Upper lobe of right lung (tissue), 1 donor: ENCODE data around the gene FXYD6. TPM values are rescaled to one million over a fixed set of nuclear protein-coding genes. Genes with fewer than 3 reads are reported as not detected.

Experiments
- ATAC-seq: fragments of 200-7000 bp; cut with Tn5 transposase; one replicate; pipeline ENCODE4 v1.9.1; 2020; ENCODE audit warnings: mild to moderate bottlenecking, moderate library complexity
- DNase-seq: peaks from one replicate; pipeline ENCODE4 v3.0.0-alpha.2; 2020
- H3K27ac ChIP-seq: fragments of 200-600 bp; one replicate; pipeline ENCODE4 v1.8.0; 2022
- H3K27me3 ChIP-seq: fragments of 200-600 bp; one replicate; pipeline ENCODE4 v1.8.0; 2022; ENCODE audit warnings: mild to moderate bottlenecking
- H3K36me3 ChIP-seq: fragments of 200-600 bp; one replicate; pipeline ENCODE4 v1.8.0; 2022
- H3K4me1 ChIP-seq: fragments of 200-600 bp; one replicate; pipeline ENCODE4 v1.8.0; 2022
- H3K4me3 ChIP-seq: fragments of 200-600 bp; one replicate; pipeline ENCODE4 v1.8.0; 2022; ENCODE audit warnings: mild to moderate bottlenecking
- H3K9me3 ChIP-seq: fragments of 200-600 bp; one replicate; pipeline ENCODE4 v1.8.0; 2022
- intact Hi-C: fragments of 100-400 bp; cut with DNase I; formaldehyde crosslinking; loops from one replicate; pipeline ENCODE4 v1.11.0; 2022
- total RNA-seq: library from RNA; stranded (reverse); fragmentation: NEBNext Ultra II Directional; extraction: Animal tissue kit (Norgen Biotek cat#: 25700); gene quantifications from one replicate; pipeline ENCODE4 v1.2.1, GENCODE V29; 2021
- TF ChIP-seq, protein P1 (sequence below): fragments of 200-600 bp; IDR thresholded peaks from one replicate; pipeline ENCODE4 v1.8.0; 2022; ENCODE audit warnings: antibody characterized with exemption
- donor health status: DM: no; HTN: yes; CAD: no; lungs with severe emphysema.

The FXYD6 gene
- total RNA-seq, 1 donor from 2014 or later = 59.0 TPM

DNA sequence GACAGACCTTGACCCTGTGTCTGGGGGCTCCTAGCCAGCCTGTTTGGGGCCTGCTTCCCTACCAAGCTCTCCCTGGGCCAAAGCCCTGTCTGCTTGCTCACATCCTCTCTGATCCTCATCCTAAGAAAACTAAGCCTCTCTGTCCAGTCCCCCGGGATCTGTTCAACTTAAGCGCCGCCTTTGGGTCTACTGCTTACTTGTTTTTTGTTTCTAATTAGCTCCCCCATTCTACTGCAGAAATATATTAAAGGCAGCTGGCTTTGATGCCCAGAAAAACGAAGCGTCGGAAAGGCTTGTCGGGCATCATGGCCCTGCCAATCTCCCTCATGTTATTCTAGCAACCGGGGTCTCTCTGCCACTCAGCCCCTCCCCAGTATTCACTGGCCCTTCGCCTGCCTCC is 82.9 kb downstream of the FXYD6 start:
- H3K27ac ChIP-seq = no peak overlapping the region
- H3K4me1 ChIP-seq = peaks cover 14% of the 10 kb centered on the region
- H3K27me3 ChIP-seq = peaks cover 47% of the 10 kb centered on the region
- TF ChIP-seq, protein P1, sequence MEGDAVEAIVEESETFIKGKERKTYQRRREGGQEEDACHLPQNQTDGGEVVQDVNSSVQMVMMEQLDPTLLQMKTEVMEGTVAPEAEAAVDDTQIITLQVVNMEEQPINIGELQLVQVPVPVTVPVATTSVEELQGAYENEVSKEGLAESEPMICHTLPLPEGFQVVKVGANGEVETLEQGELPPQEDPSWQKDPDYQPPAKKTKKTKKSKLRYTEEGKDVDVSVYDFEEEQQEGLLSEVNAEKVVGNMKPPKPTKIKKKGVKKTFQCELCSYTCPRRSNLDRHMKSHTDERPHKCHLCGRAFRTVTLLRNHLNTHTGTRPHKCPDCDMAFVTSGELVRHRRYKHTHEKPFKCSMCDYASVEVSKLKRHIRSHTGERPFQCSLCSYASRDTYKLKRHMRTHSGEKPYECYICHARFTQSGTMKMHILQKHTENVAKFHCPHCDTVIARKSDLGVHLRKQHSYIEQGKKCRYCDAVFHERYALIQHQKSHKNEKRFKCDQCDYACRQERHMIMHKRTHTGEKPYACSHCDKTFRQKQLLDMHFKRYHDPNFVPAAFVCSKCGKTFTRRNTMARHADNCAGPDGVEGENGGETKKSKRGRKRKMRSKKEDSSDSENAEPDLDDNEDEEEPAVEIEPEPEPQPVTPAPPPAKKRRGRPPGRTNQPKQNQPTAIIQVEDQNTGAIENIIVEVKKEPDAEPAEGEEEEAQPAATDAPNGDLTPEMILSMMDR = no peak
- DNase-seq = no peak
- no peaks in the 10 kb centered on the region for H3K9me3 ChIP-seq
- no peak for ATAC-seq
- H3K4me3 ChIP-seq = no peak overlapping the region
- intact Hi-C loops = no loop called here
- H3K36me3 ChIP-seq = no peaks in the 10 kb centered on the region

DNA sequence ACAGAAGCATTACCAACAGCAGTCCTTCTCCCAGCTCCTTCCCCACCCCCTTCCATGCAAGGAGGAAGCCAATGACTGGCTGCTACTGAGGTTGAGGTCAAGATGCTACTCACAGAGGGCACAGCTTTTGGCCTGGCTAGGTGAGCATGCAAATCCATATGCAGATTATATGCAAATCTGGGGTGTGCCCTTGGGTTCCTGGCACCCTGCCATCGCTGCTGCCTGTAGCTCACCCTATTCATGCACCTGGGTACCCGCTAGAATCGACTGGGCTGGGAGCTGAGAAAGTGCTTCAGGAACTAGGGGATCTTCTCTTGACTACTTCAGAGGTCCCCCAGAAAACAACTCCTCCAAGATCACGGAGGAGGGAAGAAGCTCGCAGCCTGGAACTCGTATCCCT is 83.5 kb downstream of the FXYD6 start:
- no peaks in the 10 kb centered on the region for H3K36me3 ChIP-seq
- H3K4me1 ChIP-seq = peaks cover 14% of the 10 kb centered on the region
- intact Hi-C loops = no loop called here
- H3K27ac ChIP-seq = no peak overlapping the region
- peaks cover 47% of the 10 kb centered on the region for H3K27me3 ChIP-seq
- DNase-seq = no peak
- TF ChIP-seq, protein P1 = no peak
- ATAC-seq = no peak
- no peaks in the 10 kb centered on the region for H3K9me3 ChIP-seq
- H3K4me3 ChIP-seq = no peak overlapping the region

DNA sequence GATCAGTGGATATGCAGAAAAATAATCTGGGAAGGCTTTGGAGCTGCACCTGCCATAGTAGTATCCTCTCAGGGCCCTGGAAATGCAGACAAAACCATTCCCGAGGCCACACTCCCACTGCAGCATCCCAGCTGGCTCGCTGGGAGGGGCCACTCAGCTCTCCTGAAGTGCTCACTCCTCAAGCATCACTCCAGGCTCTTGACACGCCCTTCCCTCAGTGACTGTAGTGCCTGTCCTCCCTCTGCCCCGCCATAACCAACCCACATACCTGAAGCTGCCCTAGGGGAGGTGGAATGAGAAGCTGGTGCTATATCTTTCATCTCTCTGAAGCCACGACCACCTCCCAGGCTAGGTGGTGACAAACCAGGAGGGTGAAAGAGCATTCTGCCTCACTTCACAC is 84.2 kb downstream of the FXYD6 start:
- Histone ChIP-seq H3K27me3 (peaks cover 45% of the 10 kb centered on the region), H3K4me1 (peaks cover 14% of the 10 kb centered on the region), H3K9me3 (no peaks in the 10 kb centered on the region), H3K4me3 (no peak overlapping the region), H3K36me3 (no peaks in the 10 kb centered on the region), H3K27ac (no peak overlapping the region)
- ATAC-seq (peak; percentile 83), DNase-seq (peak; percentile 74)
- TF ChIP-seq, protein P1 = no peak
- intact Hi-C loops = no loop called here

DNA sequence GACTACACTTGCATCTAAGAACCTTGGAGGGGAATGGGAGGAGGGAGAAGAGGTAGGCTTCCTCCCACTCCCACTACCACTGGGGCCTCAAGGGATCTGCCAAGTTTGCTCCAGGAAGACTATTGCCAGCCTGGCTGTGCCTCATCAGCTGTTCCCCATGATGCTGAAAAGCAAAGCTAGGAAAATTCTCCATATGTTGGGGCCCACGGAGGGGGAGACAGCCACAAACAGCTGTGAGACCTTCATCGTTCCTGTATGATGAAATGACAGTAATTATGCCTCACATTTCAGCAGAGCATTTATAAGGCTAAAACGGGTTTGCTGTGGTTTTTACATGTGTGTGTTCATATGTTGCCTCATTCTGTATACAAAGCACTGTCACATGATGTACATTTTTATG is 86.2 kb downstream of the FXYD6 start:
- TF ChIP-seq, protein P1 = no peak
- intact Hi-C loops = no loop called here

DNA sequence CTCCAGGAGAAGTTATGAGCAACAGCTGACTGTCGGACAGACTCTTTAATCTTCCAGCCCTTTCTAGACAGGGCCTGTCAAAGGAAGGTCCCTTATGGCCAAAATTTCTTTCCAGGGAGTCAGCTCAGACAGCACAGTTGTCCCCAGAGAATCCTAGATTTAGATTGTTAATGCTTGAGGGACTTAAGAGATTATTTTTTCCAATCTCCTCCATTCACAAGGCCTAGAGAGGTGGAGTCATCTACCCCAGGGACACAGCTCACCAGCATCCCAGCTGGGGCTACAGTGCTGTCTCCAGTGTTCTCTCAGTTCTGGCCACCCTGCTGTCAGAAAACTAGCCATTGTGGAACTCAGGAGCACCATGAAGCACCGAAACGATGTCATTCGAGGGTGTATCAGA is 87.2 kb downstream of the FXYD6 start:
- intact Hi-C loops = no loop called here
- ATAC-seq (no peak), DNase-seq (no peak)
- Histone ChIP-seq H3K4me3 (no peak overlapping the region), H3K4me1 (no peaks in the 10 kb centered on the region), H3K27ac (no peak overlapping the region), H3K9me3 (no peaks in the 10 kb centered on the region), H3K27me3 (peaks cover 15% of the 10 kb centered on the region), H3K36me3 (no peaks in the 10 kb centered on the region)
- TF ChIP-seq, protein P1 = no peak

More for the DNA sequence above, 86.2 kb downstream of the FXYD6 start:
- Histone ChIP-seq H3K27ac (no peak overlapping the region), H3K27me3 (peaks cover 25% of the 10 kb centered on the region), H3K9me3 (no peaks in the 10 kb centered on the region), H3K4me1 (no peaks in the 10 kb centered on the region), H3K4me3 (no peak overlapping the region), H3K36me3 (no peaks in the 10 kb centered on the region)
- no peak for ATAC-seq
- DNase-seq = no peak

Other genes starting within 250 kb of the FXYD6 start
- gene DSCAML1, start 79.4 kb downstream of the FXYD6 start, total RNA-seq = 1.3 TPM
- gene FXYD2, start 51.9 kb downstream of the FXYD6 start, total RNA-seq = 3.6 TPM
- gene TMPRSS13, start 52.7 kb upstream of the FXYD6 start, total RNA-seq = 9.9 TPM
- 33.8 TPM for gene IL10RA, start 109.7 kb upstream of the FXYD6 start, total RNA-seq
- gene TMPRSS4, start 200.4 kb upstream of the FXYD6 start, total RNA-seq = 3.0 TPM
- gene SMIM35, start 210.3 kb upstream of the FXYD6 start, total RNA-seq = not detected